M059J (cell line): ENCODE data around the gene TTLL8. TPM values are rescaled to one million over a fixed set of nuclear protein-coding genes. Genes with fewer than 3 reads are reported as not detected.

ENCODE experiments used
- DNase-seq: peaks from one replicate; pipeline ENCODE4 v3.0.0-alpha.2; 2012; ENCODE audit warnings: low read depth
- total RNA-seq: library from RNA; depleted of rRNA; stranded (reverse); fragments of >200 nt; shearing (Covaris generic); gene quantifications from 2 replicates; pipeline ENCODE4 v1.2.3, GENCODE V29; 2014

TTLL8 gene
- total RNA-seq, 1 experiment from 2014 or later = not detected

GRCh38 chr22:50044485-50045118 lies 13.5 kb downstream of the TTLL8 start:
- no peak for DNase-seq

GRCh38 chr22:50041361-50042065 lies 16.6 kb downstream of the TTLL8 start:
- no peak for DNase-seq

GRCh38 chr22:50040717-50041116 lies 17.4 kb downstream of the TTLL8 start:
- no peak for DNase-seq

GRCh38 chr22:50039669-50040443 lies 18.2 kb downstream of the TTLL8 start:
- DNase-seq = no peak

- no peak for DNase-seq
Measured at GRCh38 chr22:50035976-50036724, 21.9 kb downstream of the TTLL8 start.

GRCh38 chr22:50035131-50035881 lies 22.8 kb downstream of the TTLL8 start:
- no peak for DNase-seq

GRCh38 chr22:50034126-50035081 lies 23.7 kb downstream of the TTLL8 start:
- peak; percentile 31 for DNase-seq

GRCh38 chr22:50032941-50033601 lies 25.0 kb downstream of the TTLL8 start:
- no peak for DNase-seq

GRCh38 chr22:50032109-50032871 lies 25.8 kb downstream of the TTLL8 start:
- no peak for DNase-seq

- DNase-seq = no peak
Measured at GRCh38 chr22:50031189-50032091, 26.7 kb downstream of the TTLL8 start.

GRCh38 chr22:50030297-50031188 lies 27.6 kb downstream of the TTLL8 start:
- DNase-seq = peak; percentile 78

GRCh38 chr22:50027639-50028537 lies 30.2 kb downstream of the TTLL8 start:
- peak; percentile 97 for DNase-seq

- no peak for DNase-seq
Measured at GRCh38 chr22:50025993-50026392, 32.1 kb downstream of the TTLL8 start.

- no peak for DNase-seq
Measured at GRCh38 chr22:50022171-50022819, 35.8 kb downstream of the TTLL8 start.

GRCh38 chr22:50020606-50021005 lies 37.5 kb downstream of the TTLL8 start:
- DNase-seq = no peak
